LHCN-M2 (cell line): ENCODE data around the gene ZNF211. TPM values are rescaled to one million over a fixed set of nuclear protein-coding genes. Genes with fewer than 3 reads are reported as not detected.
A peak's percentile ranks its signal among the peaks of the same experiment; 100 is the strongest.

Source experiments
- DNase-seq: peaks from one replicate; pipeline ENCODE4 v3.0.0-alpha.2; 2012; ENCODE audit warnings: low read depth
- total RNA-seq: library from RNA; depleted of rRNA; stranded (reverse); fragments of >200 nt; gene quantifications from 2 replicates; pipeline ENCODE4 v1.2.3, GENCODE V29; 2014; rRNA removed

Gene ZNF211
- total RNA-seq, 1 experiment from 2014 or later: 11.4 TPM

DNA sequence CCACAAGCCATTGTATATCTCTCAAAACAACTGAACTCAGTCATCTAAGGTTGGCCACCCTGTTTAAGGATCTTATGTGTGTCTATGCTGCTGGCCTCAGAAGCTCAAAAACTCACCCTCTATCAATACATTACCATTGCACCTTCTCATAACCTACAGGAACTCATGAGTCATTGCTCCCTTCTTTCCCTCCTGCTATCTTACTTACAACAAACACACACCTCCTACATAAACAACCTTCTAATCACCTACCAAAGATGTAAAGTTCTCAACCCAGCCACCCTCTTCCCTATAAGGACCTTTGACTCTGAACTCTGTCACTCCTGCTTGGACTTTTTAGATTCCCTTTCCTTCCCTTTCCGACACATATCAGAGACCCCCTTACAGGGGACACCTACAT, 22.5 kb downstream of the ZNF211 start:
- DNase-seq: no peak

DNA sequence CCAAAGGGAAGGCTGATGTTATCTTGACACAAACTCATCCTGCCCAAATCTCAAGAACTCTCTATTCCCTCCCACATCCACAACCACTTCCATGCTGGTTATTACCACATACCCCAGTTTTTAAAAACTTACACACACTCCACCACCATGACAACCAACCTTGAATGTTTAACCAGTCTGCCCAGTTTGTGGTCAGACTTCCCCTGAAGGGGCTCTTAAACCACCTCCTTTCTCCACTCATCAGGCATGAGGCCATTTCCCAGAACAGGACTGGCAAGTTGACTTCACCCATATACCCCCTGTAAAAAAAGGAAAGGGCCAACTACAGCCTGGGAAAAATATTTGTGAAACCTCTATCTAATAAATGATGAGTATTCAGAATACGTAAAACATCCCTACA, 23.4 kb downstream of the ZNF211 start:
- no peak for DNase-seq

DNA sequence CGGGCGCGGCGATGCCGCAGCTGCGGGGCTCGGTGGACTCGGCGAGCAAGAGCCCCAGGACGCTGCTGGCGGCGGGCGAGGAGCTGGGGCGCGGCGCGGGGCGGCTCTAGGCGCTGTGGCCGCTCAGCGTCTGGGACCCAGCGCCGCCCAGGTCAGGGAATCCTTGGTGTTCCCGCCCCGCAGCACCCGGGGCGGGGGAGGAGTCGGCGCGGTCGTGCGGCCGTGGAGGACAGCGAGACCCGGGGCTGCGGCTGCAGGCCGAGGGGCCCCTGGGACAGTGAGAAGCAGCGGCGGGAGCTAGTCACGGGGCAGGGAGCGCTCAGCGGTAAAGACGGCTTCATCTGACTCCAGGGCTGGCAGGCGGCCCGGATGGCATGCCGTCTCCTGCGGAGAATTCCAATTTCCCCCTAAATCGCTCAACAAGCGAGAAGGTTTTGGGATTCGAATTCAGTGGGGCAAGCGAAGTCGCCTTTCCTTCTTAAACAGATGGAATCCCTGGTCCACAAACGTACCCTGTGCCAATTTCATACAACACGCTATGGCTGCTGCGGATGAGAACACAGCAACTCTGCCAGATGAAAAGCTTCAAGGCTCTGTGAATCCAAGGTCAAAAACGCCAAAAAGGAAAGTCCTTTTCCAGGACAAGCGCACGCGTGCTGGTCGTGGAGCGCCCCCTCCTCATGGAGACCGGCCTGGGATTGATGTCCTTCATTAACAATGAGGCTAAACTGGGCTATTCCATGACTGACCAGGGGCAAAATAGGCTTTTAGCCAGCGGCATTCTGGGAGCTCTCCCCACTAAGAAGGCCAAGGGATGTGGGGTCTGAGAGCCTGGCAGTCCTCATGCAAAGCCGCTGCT, 31.5 kb downstream of the ZNF211 start:
- DNase-seq: peak; percentile 64

DNA sequence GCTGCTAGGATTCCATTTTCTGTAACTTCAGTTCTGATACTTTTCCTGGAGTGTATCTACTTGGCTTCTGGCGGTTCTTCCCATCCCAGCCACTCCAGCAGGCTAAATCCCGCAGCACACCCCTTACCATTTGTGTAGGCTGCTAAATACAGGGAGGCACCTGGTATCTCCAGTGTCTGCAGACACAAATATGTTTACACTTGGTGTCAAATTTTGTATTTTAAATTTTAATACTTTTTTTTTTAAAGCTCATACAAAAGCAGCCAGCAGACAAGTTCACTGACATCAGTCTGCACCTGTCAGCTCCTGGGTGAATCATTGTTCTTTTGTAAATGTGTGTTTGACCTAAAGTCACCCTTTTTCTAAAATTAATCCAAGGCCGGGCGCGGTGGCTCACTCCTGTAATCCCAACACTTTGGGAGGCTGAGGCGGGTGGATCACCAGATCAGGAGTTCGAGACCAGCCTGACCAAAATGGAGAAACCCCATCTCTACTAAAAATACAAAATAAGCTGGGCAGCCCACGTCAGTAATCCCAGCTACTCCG, 32.4 kb downstream of the ZNF211 start:
- DNase-seq: peak; percentile 84

DNA sequence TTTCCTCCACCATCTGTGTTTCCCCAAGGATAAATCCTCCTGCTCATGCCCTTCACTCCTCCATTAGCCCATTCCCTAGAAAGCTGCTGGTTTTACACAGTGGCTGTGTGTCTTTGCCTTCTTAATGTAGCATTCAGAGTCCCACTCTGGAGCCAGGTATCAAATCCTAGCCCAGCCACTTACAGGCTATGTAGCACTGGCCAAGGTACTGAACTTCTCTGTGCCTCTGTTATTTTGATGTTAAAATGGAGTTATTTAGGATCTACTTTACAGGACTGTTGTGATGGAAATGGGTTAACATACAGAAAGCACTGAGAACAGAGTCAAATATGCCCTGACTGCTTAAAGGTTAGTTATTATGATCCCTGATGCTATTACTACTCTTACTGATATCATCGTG, 34.3 kb downstream of the ZNF211 start:
- DNase-seq: no peak

DNA sequence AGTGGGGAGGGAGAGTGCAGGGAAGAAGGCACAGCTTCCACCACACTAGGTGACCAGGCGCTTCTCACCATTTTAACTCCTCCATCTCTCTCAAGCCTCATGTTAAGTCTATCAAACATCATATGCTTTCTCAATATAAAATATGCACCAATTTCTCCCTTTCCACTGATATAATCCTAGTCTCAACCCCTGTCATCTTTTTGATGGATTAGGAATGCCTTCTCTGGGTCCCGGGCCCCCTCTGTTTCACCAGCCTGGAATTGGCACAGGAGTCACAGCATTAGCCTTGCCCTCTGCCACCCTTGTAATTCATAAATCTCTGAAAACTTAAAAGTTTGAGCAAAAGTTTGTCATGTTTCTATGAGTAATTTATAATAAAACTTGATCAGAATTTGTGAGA, 35.7 kb downstream of the ZNF211 start, which contains the start of gene ZSCAN4:
ZSCAN4 (plus strand) TSS at position 301 of the 400 bp plus-strand sequence. CDS start 7,211 bp downstream, outside the sequence.
- DNase-seq: no peak

DNA sequence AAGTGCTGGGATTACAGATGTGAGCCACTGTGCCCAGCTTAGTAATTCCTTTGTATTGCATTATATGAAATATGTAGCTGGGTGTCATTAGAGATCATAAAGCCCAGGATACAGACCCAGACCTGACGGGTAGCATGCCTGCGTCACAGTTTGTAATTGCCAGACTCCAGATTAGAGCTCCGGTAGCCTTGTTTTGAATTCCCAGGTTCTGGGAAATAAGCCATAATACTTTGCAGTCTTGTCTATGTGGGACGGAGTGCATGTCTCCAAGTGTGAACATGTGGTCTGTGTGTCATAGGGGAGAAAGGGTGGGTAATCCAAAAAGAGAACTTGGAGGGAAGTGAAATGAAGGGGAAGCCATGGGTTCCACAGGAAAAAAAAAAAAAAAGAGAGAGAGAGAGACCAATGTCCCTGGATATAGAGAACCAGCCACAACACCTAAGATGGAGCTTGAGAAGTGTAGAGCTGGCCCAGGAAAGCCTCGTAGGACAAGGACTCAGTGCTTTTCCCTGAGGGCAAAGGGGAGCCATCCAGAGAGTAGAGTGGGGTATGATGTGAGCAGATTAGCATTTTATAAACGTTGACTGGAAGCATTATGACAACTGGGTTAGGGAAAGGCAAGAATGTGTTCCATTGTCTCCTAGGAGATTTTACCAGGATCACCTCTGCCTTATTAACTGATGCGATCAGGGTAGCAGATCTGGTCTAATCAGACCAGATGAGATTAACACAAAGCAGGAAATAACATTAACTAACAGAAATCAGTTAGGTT, 38.3 kb downstream of the ZNF211 start:
- DNase-seq: no peak

DNA sequence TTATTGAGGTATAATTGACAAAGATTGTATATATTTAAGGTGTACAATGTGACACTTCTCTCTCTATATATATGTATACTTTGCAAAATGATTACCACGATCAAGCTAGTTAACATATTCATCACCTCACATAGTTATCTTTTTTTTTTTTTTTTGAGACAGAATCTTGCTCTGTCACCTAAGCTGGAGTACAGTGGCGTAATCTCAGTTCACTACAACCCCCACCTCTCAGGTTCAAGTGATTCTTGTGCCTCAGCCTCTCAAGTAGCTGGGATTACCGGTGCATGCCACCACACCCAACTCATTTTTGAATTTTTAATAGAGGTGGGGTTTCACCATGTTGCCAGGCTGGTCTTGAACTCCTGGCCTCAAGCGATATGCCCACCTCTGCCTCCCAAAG, 39.5 kb downstream of the ZNF211 start:
- DNase-seq: no peak

DNA sequence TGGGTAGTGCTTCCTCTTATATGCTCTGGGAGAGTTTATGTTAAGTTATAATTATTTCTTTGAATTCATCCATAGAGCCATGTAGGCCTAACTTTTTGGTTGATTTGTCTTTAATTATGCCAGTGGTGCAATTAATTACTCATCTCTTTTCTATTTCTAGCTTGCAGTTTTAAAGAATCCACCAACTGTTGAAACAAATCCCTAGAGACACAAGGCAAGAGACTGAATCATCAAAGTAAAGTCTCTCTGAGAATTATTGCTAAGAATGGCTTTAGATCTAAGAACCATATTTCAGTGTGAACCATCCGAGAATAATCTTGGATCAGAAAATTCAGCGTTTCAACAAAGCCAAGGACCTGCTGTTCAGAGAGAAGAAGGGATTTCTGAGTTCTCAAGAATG, 42.9 kb downstream of the ZNF211 start:
- DNase-seq: peak; percentile 85

DNA sequence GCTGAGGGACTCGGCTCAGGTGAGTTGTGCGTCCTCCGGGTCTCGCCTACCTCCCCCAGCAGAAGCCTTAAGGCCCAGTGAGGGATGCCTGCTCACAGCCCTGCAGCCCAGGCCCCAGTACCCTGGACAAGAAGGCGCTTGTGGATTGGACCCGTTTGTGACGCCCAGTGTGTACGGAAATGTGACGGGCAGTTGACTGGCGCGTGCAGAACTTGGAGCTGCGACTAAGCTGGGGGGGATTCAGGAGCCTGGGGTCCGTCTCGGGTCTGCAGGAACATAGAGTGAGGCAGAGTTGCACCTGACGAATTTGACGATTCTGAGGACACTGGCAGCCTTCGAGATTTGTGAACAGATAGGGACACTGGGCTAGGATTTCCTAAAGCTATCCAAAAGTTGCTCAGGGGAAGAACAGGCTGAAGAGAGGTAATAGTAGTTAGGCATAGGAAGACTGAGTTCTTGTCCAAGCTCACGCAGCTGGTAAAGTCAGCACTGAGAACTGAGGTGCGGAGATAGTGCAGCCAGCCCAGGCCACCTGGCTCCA, 49.3 kb downstream of the ZNF211 start:
- DNase-seq: no peak

DNA sequence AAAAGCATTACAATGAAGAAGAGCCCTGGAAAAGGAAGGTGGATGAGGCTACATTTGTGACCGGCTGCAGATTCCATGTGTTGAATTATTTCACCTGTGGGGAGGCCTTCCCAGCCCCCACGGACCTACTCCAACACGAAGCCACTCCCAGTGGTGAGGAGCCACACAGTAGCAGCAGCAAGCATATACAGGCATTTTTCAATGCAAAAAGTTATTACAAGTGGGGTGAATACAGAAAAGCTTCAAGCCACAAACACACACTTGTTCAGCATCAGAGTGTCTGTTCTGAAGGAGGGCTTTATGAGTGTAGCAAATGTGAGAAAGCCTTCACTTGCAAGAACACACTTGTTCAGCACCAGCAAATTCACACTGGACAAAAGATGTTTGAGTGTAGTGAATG, 53.8 kb downstream of the ZNF211 start:
- no peak for DNase-seq

DNA sequence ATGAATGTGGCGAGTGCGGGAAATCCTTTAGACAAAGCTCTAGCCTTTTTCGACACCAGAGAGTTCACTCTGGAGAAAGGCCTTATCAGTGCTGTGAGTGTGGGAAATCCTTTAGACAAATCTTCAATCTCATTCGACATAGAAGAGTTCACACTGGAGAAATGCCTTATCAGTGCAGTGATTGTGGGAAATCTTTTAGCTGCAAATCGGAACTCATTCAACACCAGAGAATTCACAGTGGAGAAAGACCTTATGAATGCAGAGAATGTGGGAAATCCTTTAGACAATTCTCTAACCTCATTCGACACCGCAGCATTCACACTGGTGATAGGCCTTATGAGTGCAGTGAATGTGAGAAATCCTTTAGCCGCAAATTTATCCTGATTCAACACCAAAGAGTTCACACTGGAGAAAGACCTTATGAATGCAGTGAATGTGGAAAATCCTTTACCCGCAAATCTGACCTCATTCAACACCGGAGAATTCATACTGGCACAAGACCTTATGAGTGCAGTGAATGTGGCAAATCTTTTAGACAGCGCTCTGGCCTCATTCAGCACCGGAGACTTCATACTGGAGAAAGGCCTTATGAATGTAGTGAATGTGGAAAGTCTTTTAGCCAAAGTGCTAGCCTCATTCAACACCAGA, 54.5 kb downstream of the ZNF211 start:
- DNase-seq: no peak

DNA sequence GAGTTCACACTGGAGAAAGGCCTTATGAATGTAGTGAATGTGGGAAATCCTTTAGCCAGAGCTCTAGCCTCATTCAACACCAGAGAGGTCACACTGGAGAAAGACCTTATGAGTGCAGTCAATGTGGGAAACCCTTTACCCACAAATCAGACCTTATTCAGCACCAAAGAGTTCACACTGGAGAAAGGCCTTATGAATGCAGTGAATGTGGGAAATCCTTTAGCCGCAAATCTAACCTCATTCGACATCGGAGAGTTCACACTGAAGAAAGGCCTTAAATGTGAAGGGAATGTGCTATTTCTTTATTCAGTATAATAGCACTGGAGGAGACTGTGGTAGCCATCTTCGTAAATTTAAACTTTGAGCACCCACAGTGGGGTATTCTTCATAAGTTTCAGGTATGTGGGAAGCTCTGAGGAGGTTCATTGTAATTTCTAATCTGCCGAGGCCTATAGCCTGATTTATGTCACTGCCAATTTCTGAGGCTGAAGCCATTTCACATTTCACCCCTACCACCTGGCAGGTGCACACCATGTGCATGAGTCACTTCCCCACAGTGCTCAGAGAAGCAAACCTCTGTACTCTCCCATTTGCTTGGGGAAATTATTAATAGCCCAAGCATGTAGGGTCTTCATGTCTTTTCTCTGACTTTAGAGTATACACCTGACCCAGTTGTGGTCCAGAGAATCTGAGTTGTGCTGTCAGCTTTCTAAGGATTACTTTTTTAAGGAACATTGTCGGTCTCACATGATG, 55.2 kb downstream of the ZNF211 start:
- no peak for DNase-seq

DNA sequence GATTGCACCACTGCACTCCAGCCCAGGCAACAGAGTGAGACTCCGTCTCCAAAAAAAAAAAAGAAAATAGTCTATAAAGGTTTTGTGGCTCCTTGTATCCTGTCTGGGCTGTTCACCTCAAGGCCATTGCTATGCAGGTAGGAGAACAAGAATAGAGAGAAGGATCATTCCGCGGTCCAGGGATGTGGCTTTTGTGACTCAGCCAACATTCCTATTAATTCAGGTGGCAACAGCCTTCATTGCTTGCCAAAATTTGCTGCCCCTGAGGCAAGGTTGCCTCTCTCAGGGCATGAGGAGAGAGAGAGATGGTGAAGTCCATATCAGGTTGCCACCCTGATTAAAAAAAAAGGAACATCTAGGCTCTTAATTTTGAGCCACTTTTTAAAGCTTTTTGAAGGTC, 56.8 kb downstream of the ZNF211 start:
- DNase-seq: no peak

Other genes starting within 250 kb of the ZNF211 start
- 12.6 and 14.5 TPM in 2 replicates for gene ZNF548, start 243.3 kb upstream of the ZNF211 start, total RNA-seq
- gene ZNF17, start 222.0 kb upstream of the ZNF211 start, total RNA-seq: 4.6 and 7.0 TPM in 2 replicates
- gene ZNF749, start 197.8 kb upstream of the ZNF211 start, total RNA-seq: 8.8 TPM in 2 replicates
- gene VN1R1, start 176.0 kb upstream of the ZNF211 start, total RNA-seq: 0.13 and 0.98 TPM in 2 replicates
- 11.1 and 17.9 TPM in 2 replicates for gene ZNF772, start 155.6 kb upstream of the ZNF211 start, total RNA-seq
- gene ZNF419, start 145.4 kb upstream of the ZNF211 start, total RNA-seq: 9.2 and 26.0 TPM in 2 replicates
- gene ZNF773, start 133.2 kb upstream of the ZNF211 start, total RNA-seq: 6.3 and 11.3 TPM in 2 replicates
- gene ZNF549, start 105.8 kb upstream of the ZNF211 start, total RNA-seq: 5.9 and 6.0 TPM in 2 replicates
- 7.6 and 9.1 TPM in 2 replicates for gene ZNF550, start 73.3 kb upstream of the ZNF211 start, total RNA-seq
- gene ZNF416, start 54.3 kb upstream of the ZNF211 start, total RNA-seq: 5.4 and 6.9 TPM in 2 replicates
- gene ZIK1, start 49.0 kb upstream of the ZNF211 start, total RNA-seq: 5.1 and 5.4 TPM in 2 replicates
- gene ZNF530, start 33.3 kb upstream of the ZNF211 start, total RNA-seq: 11.1 and 16.2 TPM in 2 replicates
- 22.3 and 22.9 TPM in 2 replicates for gene ZNF134, start 18.9 kb upstream of the ZNF211 start, total RNA-seq
- 0.11 TPM in 1 of 2 replicates, not detected in the other for gene ZSCAN4, start 35.8 kb downstream of the ZNF211 start, total RNA-seq
- gene ZNF551, start 48.8 kb downstream of the ZNF211 start, total RNA-seq: 8.9 and 12.3 TPM in 2 replicates
- 0.96 and 1.1 TPM in 2 replicates for gene ZNF154, start 76.0 kb downstream of the ZNF211 start, total RNA-seq
- 4.2 TPM in 2 replicates for gene ZNF671, start 94.5 kb downstream of the ZNF211 start, total RNA-seq
- gene ZNF776, start 113.6 kb downstream of the ZNF211 start, total RNA-seq: 8.3 and 12.4 TPM in 2 replicates
- gene ZNF586, start 136.5 kb downstream of the ZNF211 start, total RNA-seq: 9.6 and 12.2 TPM in 2 replicates
- 2.2 and 3.5 TPM in 2 replicates for gene ZNF552, start 181.7 kb downstream of the ZNF211 start, total RNA-seq
- 6.8 and 7.0 TPM in 2 replicates for gene ZNF587B, start 197.1 kb downstream of the ZNF211 start, total RNA-seq
- gene ZNF587, start 216.7 kb downstream of the ZNF211 start, total RNA-seq: 6.9 and 11.5 TPM in 2 replicates